Transverse colon (tissue), 4 donors: ENCODE measurements around the gene SERTM2. TPM values are rescaled to one million over a fixed set of nuclear protein-coding genes. Genes with fewer than 3 reads are reported as not detected.
A peak's percentile ranks its signal among the peaks of the same experiment; 100 is the strongest.

Experiments used
- DNase-seq: peaks from one replicate; pipeline ENCODE4 v3.0.0-alpha.2; 2019
- H3K27ac ChIP-seq, 4 donors: fragments of 200-600 bp; sonication (generic); 2 replicates each; pipeline ENCODE4 v1.5.1; 2016 to 2018; ENCODE audit warnings: inconsistent platforms in 4 of 4
- H3K27me3 ChIP-seq: fragments of 200-600 bp; sonication (generic); 2 replicates; pipeline ENCODE4 v1.5.1; 2017; ENCODE audit warnings: inconsistent platforms
- H3K36me3 ChIP-seq, 4 donors: fragments of 200-600 bp; sonication (generic); 2 replicates each; pipeline ENCODE4 v1.5.1; 2017 to 2019; ENCODE audit warnings: inconsistent platforms in 4 of 4
- H3K4me1 ChIP-seq, 4 donors: fragments of 200-600 bp; sonication (generic); 2 replicates each; pipeline ENCODE4 v1.5.1; 2017 to 2020; ENCODE audit warnings: inconsistent platforms in 4 of 4
- H3K4me3 ChIP-seq, 4 donors: fragments of 200-600 bp; sonication (generic); 1 replicate in 1 of 4; 2 replicates in 3 of 4; pipeline versions ENCODE4 v1.5.1 to v1.6.1; 2017 to 2019; ENCODE audit warnings: inconsistent platforms in 4 of 4
- H3K9me3 ChIP-seq, 2 donors: fragments of 200-600 bp; sonication (generic); 2 replicates each; pipeline ENCODE4 v1.5.1; 2017 to 2019; ENCODE audit warnings: inconsistent platforms in 2 of 2
- CTCF ChIP-seq, 5 experiments: fragments of 200-600 bp in 3 of 5; fragments of 450-650 bp in 2 of 5; sonication (generic) in 3 of 5; IDR thresholded peaks; 1 replicate in 2 of 5; 2 replicates in 3 of 5; pipeline ENCODE4 v1.5.1; 2016 to 2017; ENCODE audit warnings: antibody characterized with exemption in 5 of 5, inconsistent platforms in 3 of 5, mild to moderate bottlenecking in 2 of 5, moderate library complexity in 1 of 5
- EP300 ChIP-seq: sonication (generic); formaldehyde crosslinking; IDR thresholded peaks from one replicate; pipeline ENCODE4 v1.6.1; 2017; ENCODE audit warnings: antibody characterized with exemption, low read depth
- POLR2A ChIP-seq: fragments of 450-650 bp; IDR thresholded peaks from one replicate; pipeline ENCODE4 v1.6.1; 2016; ENCODE audit warnings: antibody characterized with exemption, mild to moderate bottlenecking, moderate library complexity
- POLR2AphosphoS5 ChIP-seq, 3 donors: sonication (generic); formaldehyde crosslinking; IDR thresholded peaks; one replicate each; pipeline ENCODE4 v1.6.1; 2016; ENCODE audit warnings: antibody characterized with exemption in 3 of 3
- WGBS, 2 donors: methylation state at CpG; one replicate each; pipeline ENCODE4 v1.1.5; 2018; ENCODE audit warnings: low coverage in 1 of 2; 5-methylcytosine and 5-hydroxymethylcytosine counted together
- in situ Hi-C, 4 donors: fragments of 200-750 bp; cut with MboI; loops; one replicate each; pipeline versions ENCODE4 v1.15.0 to v1.15.1; 2017; ENCODE audit warnings: low sequenced_read_pairs in 3 of 4, low pct_ligation_motif_present in 1 of 4, low pct_unique_long_range_greater_than_20kb in 1 of 4
- intact Hi-C: fragments of 100-400 bp; cut with DNase I; formaldehyde crosslinking; loops from one replicate; pipeline ENCODE4 v1.15.1; 2023; ENCODE audit warnings: low total_unique reads
- total RNA-seq, 4 donors: library from RNA; depleted of rRNA; stranded (reverse); fragments of >200 nt; gene quantifications; one replicate each; pipeline ENCODE4 v1.1.0, GENCODE V29; 2016

The SERTM2 gene
- total RNA-seq, 4 donors from 2014 or later = 0.40 to 1.1 (median 0.59) TPM

- in situ Hi-C loops = no loop called here
- no peaks in the 10 kb centered on the region for H3K4me1 ChIP-seq
- WGBS, 2 donors = 52% methylated on average over 4 of the region's 4 CpGs; no CpG with 5 or more reads in 1 of the 2 donors
- intact Hi-C loops = no loop called here
- no peaks in the 10 kb centered on the region for H3K9me3 ChIP-seq
- H3K27ac ChIP-seq = no peak overlapping the region
- DNase-seq = no peak
- no peaks in the 10 kb centered on the region for H3K36me3 ChIP-seq
- no peak overlapping the region for H3K4me3 ChIP-seq
- no peaks in the 10 kb centered on the region for H3K27me3 ChIP-seq
- TF ChIP-seq CTCF (IDR thresholded peaks at IDR 0.05) = peak in 1 of 5 experiments; percentile 12
- TF ChIP-seq POLR2A = no peak
Measured at GRCh38 chrX:111568354-111568753, 56.9 kb downstream of the SERTM2 start.

DNA sequence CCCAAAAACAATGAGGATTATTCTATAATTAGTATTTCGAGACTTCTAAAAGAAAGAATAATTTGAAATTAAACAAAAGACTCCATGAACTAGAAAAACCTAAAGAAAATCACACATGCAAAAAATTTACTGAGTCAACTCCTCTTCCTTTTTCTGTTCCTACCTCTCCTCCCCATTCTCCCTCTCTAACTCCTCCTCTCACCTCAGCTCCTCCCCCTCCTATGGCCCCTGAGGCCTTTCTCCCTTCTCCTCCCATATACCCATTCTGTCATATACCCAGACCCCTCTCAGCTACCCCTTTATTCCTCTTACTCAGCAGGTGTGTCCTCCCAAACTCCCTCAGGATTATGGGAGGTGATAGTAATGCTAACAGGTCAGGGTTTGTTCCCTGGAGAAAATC lies 57.4 kb downstream of the SERTM2 start:
- TF ChIP-seq CTCF (IDR thresholded peaks at IDR 0.05) (no peak), EP300 (no peak), POLR2A (no peak), POLR2AphosphoS5 (IDR thresholded peaks at IDR 0.05) (no peak)
- intact Hi-C loops = no loop called here
- no peak overlapping the region for H3K27ac ChIP-seq
- no peaks in the 10 kb centered on the region for H3K9me3 ChIP-seq
- no peak for DNase-seq
- H3K36me3 ChIP-seq = no peaks in the 10 kb centered on the region
- 51% methylated on average over 1 of the region's 1 CpG; no CpG with 5 or more reads in 1 of the 2 donors for WGBS, 2 donors
- in situ Hi-C loops = no loop called here
- no peaks in the 10 kb centered on the region for H3K4me1 ChIP-seq
- H3K27me3 ChIP-seq = no peaks in the 10 kb centered on the region
- H3K4me3 ChIP-seq = no peak overlapping the region

Other genes with a start within 250 kb of the SERTM2 start
- 1 to 10 TPM; 1.1 to 6.7 (median 1.6) TPM for gene CAPN6, start 241.2 kb upstream of the SERTM2 start, total RNA-seq
- gene DCX, start 99.5 kb upstream of the SERTM2 start, total RNA-seq = not detected
- 100 to 1,000 TPM in 1 of 4 donors, 10 to 100 TPM in 3; 64.7 to 130 (median 74.1) TPM for gene ALG13, start 169.5 kb downstream of the SERTM2 start, total RNA-seq